ENCODE results near the gene AFF2.

Gene AFF2

GRCh38 chrX:148470324-148470723 is 30.1 kb upstream of the AFF2 start:
- no peaks in the 10 kb centered on the region for H4K20me1 ChIP-seq (ENCODE audit: insufficient read depth)
- TF ChIP-seq CTCF (conservative IDR thresholded peaks at IDR 0.05; ENCODE audit: low read depth, low read length): no peak
- H3K27ac ChIP-seq: no peak overlapping the region
- no peak overlapping the region for H3K9ac ChIP-seq
- no peak overlapping the region for H3K4me2 ChIP-seq
- no peaks in the 10 kb centered on the region for H3K27me3 ChIP-seq (ENCODE audit: insufficient read depth, low read depth)
- no peaks in the 10 kb centered on the region for H3K36me3 ChIP-seq (ENCODE audit: insufficient read depth)
- no peaks in the 10 kb centered on the region for H3K4me1 ChIP-seq (ENCODE audit: low read depth, poor library complexity, severe bottlenecking)
- H3K79me2 ChIP-seq (ENCODE audit: insufficient read depth, low read depth): no peaks in the 10 kb centered on the region
- no peak overlapping the region for H3K4me3 ChIP-seq (IDR thresholded peaks at IDR 0.05; ENCODE audit: insufficient read depth, low read depth, low read length)
- H2AFZ ChIP-seq (ENCODE audit: low read depth): no peak overlapping the region

GRCh38 chrX:148474030-148474429 is 26.4 kb upstream of the AFF2 start:
- Histone ChIP-seq H4K20me1 (ENCODE audit: insufficient read depth) (no peaks in the 10 kb centered on the region), H2AFZ (ENCODE audit: low read depth) (no peak overlapping the region), H3K4me2 (no peak overlapping the region), H3K4me1 (ENCODE audit: low read depth, poor library complexity, severe bottlenecking) (no peaks in the 10 kb centered on the region), H3K27ac (no peak overlapping the region), H3K79me2 (ENCODE audit: insufficient read depth, low read depth) (no peaks in the 10 kb centered on the region), H3K9ac (no peak overlapping the region), H3K27me3 (ENCODE audit: insufficient read depth, low read depth) (no peaks in the 10 kb centered on the region), H3K4me3 (IDR thresholded peaks at IDR 0.05; ENCODE audit: insufficient read depth, low read depth, low read length) (no peak overlapping the region), H3K36me3 (ENCODE audit: insufficient read depth) (no peaks in the 10 kb centered on the region)
- no peak for TF ChIP-seq CTCF (conservative IDR thresholded peaks at IDR 0.05; ENCODE audit: low read depth, low read length)

GRCh38 chrX:148492057-148492456 is 8.4 kb upstream of the AFF2 start:
- TF ChIP-seq CTCF (conservative IDR thresholded peaks at IDR 0.05; ENCODE audit: low read depth, low read length): no peak
- Histone ChIP-seq H3K4me1 (ENCODE audit: low read depth, poor library complexity, severe bottlenecking) (no peaks in the 10 kb centered on the region), H3K79me2 (ENCODE audit: insufficient read depth, low read depth) (no peaks in the 10 kb centered on the region), H3K4me2 (no peak overlapping the region), H3K27ac (no peak overlapping the region), H3K4me3 (IDR thresholded peaks at IDR 0.05; ENCODE audit: insufficient read depth, low read depth, low read length) (no peak overlapping the region), H3K27me3 (ENCODE audit: insufficient read depth, low read depth) (no peaks in the 10 kb centered on the region), H3K36me3 (ENCODE audit: insufficient read depth) (no peaks in the 10 kb centered on the region), H3K9ac (no peak overlapping the region), H4K20me1 (ENCODE audit: insufficient read depth) (no peaks in the 10 kb centered on the region), H2AFZ (ENCODE audit: low read depth) (no peak overlapping the region)

- Histone ChIP-seq H3K4me2 (no peak overlapping the region), H3K79me2 (ENCODE audit: insufficient read depth, low read depth) (no peaks in the 10 kb centered on the region), H3K27ac (no peak overlapping the region), H3K27me3 (ENCODE audit: insufficient read depth, low read depth) (no peaks in the 10 kb centered on the region), H3K4me3 (IDR thresholded peaks at IDR 0.05; ENCODE audit: insufficient read depth, low read depth, low read length) (no peak overlapping the region), H4K20me1 (ENCODE audit: insufficient read depth) (no peaks in the 10 kb centered on the region), H3K36me3 (ENCODE audit: insufficient read depth) (no peaks in the 10 kb centered on the region), H3K4me1 (ENCODE audit: low read depth, poor library complexity, severe bottlenecking) (no peaks in the 10 kb centered on the region), H2AFZ (ENCODE audit: low read depth) (no peak overlapping the region), H3K9ac (no peak overlapping the region)
- TF ChIP-seq CTCF (conservative IDR thresholded peaks at IDR 0.05; ENCODE audit: low read depth, low read length): no peak
Observed at GRCh38 chrX:148495176-148495575, 5.2 kb upstream of the AFF2 start.

- H3K27me3 ChIP-seq (ENCODE audit: insufficient read depth, low read depth): no peaks in the 10 kb centered on the region
- H3K4me1 ChIP-seq (ENCODE audit: low read depth, poor library complexity, severe bottlenecking): no peaks in the 10 kb centered on the region
- no peak overlapping the region for H3K9ac ChIP-seq
- H4K20me1 ChIP-seq (ENCODE audit: insufficient read depth): no peaks in the 10 kb centered on the region
- no peak overlapping the region for H3K4me2 ChIP-seq
- no peak overlapping the region for H3K4me3 ChIP-seq (IDR thresholded peaks at IDR 0.05; ENCODE audit: insufficient read depth, low read depth, low read length)
- no peak overlapping the region for H2AFZ ChIP-seq (ENCODE audit: low read depth)
- H3K36me3 ChIP-seq (ENCODE audit: insufficient read depth): no peaks in the 10 kb centered on the region
- H3K79me2 ChIP-seq (ENCODE audit: insufficient read depth, low read depth): no peaks in the 10 kb centered on the region
- H3K27ac ChIP-seq: no peak overlapping the region
- no peak for TF ChIP-seq CTCF (conservative IDR thresholded peaks at IDR 0.05; ENCODE audit: low read depth, low read length)
Observed at GRCh38 chrX:148498067-148498466, 2.4 kb upstream of the AFF2 start.
